CD14-positive monocyte (primary cell): ENCODE results near the gene CES4A. TPM values are rescaled to one million over a fixed set of nuclear protein-coding genes. Genes with fewer than 3 reads are reported as not detected.

Experiments
- DNase-seq, 3 donors: peaks; one replicate each; pipeline ENCODE4 v3.0.0-alpha.2; 2011 to 2022
- H2AFZ ChIP-seq: 2 replicates; pipeline ENCODE4 v1.6.0; 2012; ENCODE audit warnings: mild to moderate bottlenecking, low read depth, low read length, inconsistent platforms; ENCODE audit not compliant: insufficient read depth, poor library complexity, severe bottlenecking
- H3K27ac ChIP-seq, 2 donors: 1 replicate in 1 of 2; 2 replicates in 1 of 2; pipeline ENCODE4 v1.5.1; 2012 to 2013; ENCODE audit warnings: low read length in 2 of 2, control low read depth in 1 of 2, inconsistent platforms in 1 of 2, low read depth in 1 of 2, mild to moderate bottlenecking in 1 of 2
- H3K27me3 ChIP-seq, 2 donors: one replicate each; pipeline versions ENCODE4 v1.6.0 to v1.6.1; 2011 to 2013; ENCODE audit warnings: low read length in 2 of 2; ENCODE audit not compliant: control insufficient read depth in 2 of 2, insufficient read depth in 2 of 2
- H3K36me3 ChIP-seq, 2 donors: replicated peaks in 1 of 2; 1 replicate in 1 of 2; 2 replicates in 1 of 2; pipeline versions ENCODE4 v1.5.1 to v1.6.1; 2012 to 2013; ENCODE audit warnings: low read length in 2 of 2, control low read depth in 1 of 2, inconsistent platforms in 1 of 2, mild to moderate bottlenecking in 1 of 2; ENCODE audit not compliant: insufficient read depth in 2 of 2, control insufficient read depth in 1 of 2
- H3K4me1 ChIP-seq, 2 donors: 1 replicate in 1 of 2; 2 replicates in 1 of 2; pipeline versions ENCODE4 v1.5.1 to v1.6.1; 2012 to 2013; ENCODE audit warnings: low read length in 2 of 2, control low read depth in 1 of 2, inconsistent platforms in 1 of 2, mild to moderate bottlenecking in 1 of 2, moderate library complexity in 1 of 2; ENCODE audit not compliant: insufficient read depth in 2 of 2, control insufficient read depth in 1 of 2
- H3K4me2 ChIP-seq: replicated peaks from 2 replicates; pipeline ENCODE3; 2012; ENCODE audit warnings: low read length, moderate library complexity, mild to moderate bottlenecking; ENCODE audit not compliant: poor library complexity, severe bottlenecking; ENCODE audit errors: extremely low read depth
- H3K4me3 ChIP-seq, 3 experiments: fragments of 200-600 bp in 1 of 3; sonication (generic) in 1 of 3; replicated peaks in 1 of 3; 1 replicate in 2 of 3; 2 replicates in 1 of 3; pipeline ENCODE4 v1.5.1; 2011 to 2013; ENCODE audit warnings: low read length in 3 of 3, mild to moderate bottlenecking in 3 of 3, control low read depth in 2 of 3, low read depth in 2 of 3, inconsistent platforms in 1 of 3, moderate library complexity in 1 of 3
- H3K79me2 ChIP-seq: 2 replicates; pipeline ENCODE4 v1.6.0; 2012; ENCODE audit warnings: mild to moderate bottlenecking, control low read depth, inconsistent platforms, low read length, moderate library complexity; ENCODE audit not compliant: insufficient read depth
- H3K9ac ChIP-seq: 2 replicates; pipeline ENCODE4 v1.6.0; 2017; ENCODE audit warnings: low read length, mild to moderate bottlenecking; ENCODE audit not compliant: insufficient read depth, poor library complexity, severe bottlenecking
- H3K9me3 ChIP-seq, 2 donors: replicated peaks in 1 of 2; 1 replicate in 1 of 2; 2 replicates in 1 of 2; pipeline versions ENCODE4 v1.5.1 to v1.6.1; 2012 to 2013; ENCODE audit warnings: low read length in 2 of 2, control low read depth in 1 of 2; ENCODE audit not compliant: control insufficient read depth in 1 of 2, insufficient read depth in 1 of 2
- H4K20me1 ChIP-seq: 2 replicates; pipeline ENCODE4 v1.6.0; 2012; ENCODE audit warnings: mild to moderate bottlenecking, low read length, control low read depth, moderate library complexity; ENCODE audit not compliant: insufficient read depth
- H3K27ac Mint-ChIP-seq, 7 donors: one replicate each; pipeline ENCODE4 v1.8.0; 2020; ENCODE audit warnings: mild to moderate bottlenecking in 7 of 7, mixed read lengths in 7 of 7, moderate library complexity in 6 of 7, inconsistent platforms in 2 of 7
- H3K27me3 Mint-ChIP-seq, 3 donors: one replicate each; pipeline ENCODE4 v1.8.0; 2021 to 2022; ENCODE audit warnings: low read depth in 3 of 3, mild to moderate bottlenecking in 3 of 3, mixed read lengths in 3 of 3, moderate library complexity in 3 of 3, inconsistent platforms in 1 of 3
- H3K36me3 Mint-ChIP-seq, 2 donors: one replicate each; pipeline ENCODE4 v1.8.0; 2020; ENCODE audit warnings: mixed read lengths in 2 of 2, inconsistent platforms in 1 of 2, mild to moderate bottlenecking in 1 of 2
- H3K4me1 Mint-ChIP-seq: one replicate; pipeline ENCODE4 v1.8.0; 2020; ENCODE audit warnings: mild to moderate bottlenecking, mixed read lengths
- H3K4me3 Mint-ChIP-seq, 2 donors: one replicate each; pipeline ENCODE4 v1.8.0; 2020; ENCODE audit warnings: mild to moderate bottlenecking in 2 of 2, mixed read lengths in 2 of 2, moderate library complexity in 1 of 2
- H3K9me3 Mint-ChIP-seq, 7 donors: one replicate each; pipeline ENCODE4 v1.8.0; 2020 to 2022; ENCODE audit warnings: mixed read lengths in 7 of 7, mild to moderate bottlenecking in 6 of 7, moderate library complexity in 6 of 7, inconsistent platforms in 2 of 7
- WGBS: methylation state at CpG from one replicate; pipeline ENCODE4 v1.1.5; 2013; ENCODE audit warnings: missing lambda C conversion rate; ENCODE audit not compliant: insufficient coverage; 5-methylcytosine and 5-hydroxymethylcytosine counted together
- intact Hi-C, 2 donors: fragments of 100-400 bp; cut with micrococcal nuclease; formaldehyde crosslinking; loops; one replicate each; pipeline versions ENCODE4 v1.15.0 to v1.15.1; 2023
- polyA plus RNA-seq, 3 donors: library from polyadenylated mRNA; depleted of rRNA in 1 of 3; unstranded in 2 of 3; stranded (reverse) in 1 of 3; fragments of 300-500 nt in 2 of 3; fragments of >200 nt in 1 of 3; fragmentation: Illumina TruSeq in 2 of 3; gene quantifications; 1 replicate in 2 of 3; 2 replicates in 1 of 3; pipeline ENCODE4 v1.2.3, GENCODE V29; 2012 to 2021
- TF ChIP-seq, protein P1 (sequence below): fragments of 200-600 bp; IDR thresholded peaks from one replicate; pipeline ENCODE4 v1.8.0; 2022; ENCODE audit warnings: antibody characterized with exemption, mild to moderate bottlenecking

CES4A gene
- polyA plus RNA-seq, 3 donors: 3.3 to 47.6 (median 4.1) TPM

DNA sequence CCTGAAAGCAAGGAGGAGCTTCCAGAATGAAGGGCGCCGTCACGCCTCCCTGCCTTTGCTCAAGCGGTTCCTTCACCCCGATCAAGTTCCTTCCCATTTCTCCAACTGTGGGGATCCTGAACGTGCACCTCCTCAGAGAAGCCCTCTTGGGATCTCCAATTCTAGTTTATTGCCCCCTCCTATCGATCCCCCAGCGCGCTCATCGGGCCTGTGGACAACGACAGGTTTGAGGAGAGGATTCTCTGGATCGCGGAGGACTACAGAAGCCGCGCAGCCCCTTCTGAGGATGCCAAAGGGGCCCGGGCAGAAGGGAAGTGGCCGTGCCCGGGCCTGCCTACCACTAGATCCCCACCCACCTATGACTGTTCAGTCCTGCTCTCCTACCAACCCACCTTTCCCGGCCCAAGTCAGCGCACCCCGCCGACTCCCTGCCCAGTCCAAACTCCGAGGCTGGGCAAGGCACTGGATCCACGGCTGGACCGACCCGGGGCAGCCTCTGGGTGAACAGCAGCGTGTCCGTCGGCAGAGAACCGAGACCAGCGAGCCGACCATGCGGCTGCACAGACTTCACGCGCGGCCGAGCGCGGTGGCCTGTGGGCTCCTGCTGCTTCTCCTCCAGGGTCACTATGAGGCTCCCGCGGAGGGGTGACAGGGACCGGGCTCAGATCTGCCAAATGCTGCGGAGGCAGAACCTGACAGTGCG, 40.1 kb upstream of the CES4A start:
- peaks cover 11 to 12% of the 10 kb centered on the region in 2 donors for H3K36me3 Mint-ChIP-seq
- TF ChIP-seq, protein P1, sequence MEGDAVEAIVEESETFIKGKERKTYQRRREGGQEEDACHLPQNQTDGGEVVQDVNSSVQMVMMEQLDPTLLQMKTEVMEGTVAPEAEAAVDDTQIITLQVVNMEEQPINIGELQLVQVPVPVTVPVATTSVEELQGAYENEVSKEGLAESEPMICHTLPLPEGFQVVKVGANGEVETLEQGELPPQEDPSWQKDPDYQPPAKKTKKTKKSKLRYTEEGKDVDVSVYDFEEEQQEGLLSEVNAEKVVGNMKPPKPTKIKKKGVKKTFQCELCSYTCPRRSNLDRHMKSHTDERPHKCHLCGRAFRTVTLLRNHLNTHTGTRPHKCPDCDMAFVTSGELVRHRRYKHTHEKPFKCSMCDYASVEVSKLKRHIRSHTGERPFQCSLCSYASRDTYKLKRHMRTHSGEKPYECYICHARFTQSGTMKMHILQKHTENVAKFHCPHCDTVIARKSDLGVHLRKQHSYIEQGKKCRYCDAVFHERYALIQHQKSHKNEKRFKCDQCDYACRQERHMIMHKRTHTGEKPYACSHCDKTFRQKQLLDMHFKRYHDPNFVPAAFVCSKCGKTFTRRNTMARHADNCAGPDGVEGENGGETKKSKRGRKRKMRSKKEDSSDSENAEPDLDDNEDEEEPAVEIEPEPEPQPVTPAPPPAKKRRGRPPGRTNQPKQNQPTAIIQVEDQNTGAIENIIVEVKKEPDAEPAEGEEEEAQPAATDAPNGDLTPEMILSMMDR: no peak
- Histone ChIP-seq H3K36me3 (peaks cover 7 to 9% of the 10 kb centered on the region in 2 donors), H2AFZ (peak overlapping the region; percentile 73), H3K9ac (peak overlapping the region; percentile 46), H3K27ac (no peak overlapping the region), H3K79me2 (no peaks in the 10 kb centered on the region), H3K9me3 (peaks cover 0 to 10% of the 10 kb centered on the region in 2 donors), H3K4me3 (peak overlapping the region; percentile 38 to 77 (median 38)), H3K4me2 (peak overlapping the region; percentile 77), H3K4me1 (peaks cover 17 to 18% of the 10 kb centered on the region in 2 donors), H4K20me1 (peaks cover 9% of the 10 kb centered on the region), H3K27me3 (peaks cover 27 to 50% of the 10 kb centered on the region in 2 donors)
- peaks cover 0 to 16% (median 9%) of the 10 kb centered on the region in 7 donors for H3K9me3 Mint-ChIP-seq
- intact Hi-C loops: no loop called here
- H3K4me1 Mint-ChIP-seq: peaks cover 22% of the 10 kb centered on the region
- H3K4me3 Mint-ChIP-seq: peak overlapping the region; percentile 86 to 98
- DNase-seq: peak in 1 of 3 donors; percentile 19
- peak overlapping the region in 3 of 7 donors; percentile 37 to 81 (median 66) for H3K27ac Mint-ChIP-seq
- WGBS: 2% methylated on average over 41 of the region's 44 CpGs
- peaks cover 52 to 56% (median 53%) of the 10 kb centered on the region in 3 donors for H3K27me3 Mint-ChIP-seq

DNA sequence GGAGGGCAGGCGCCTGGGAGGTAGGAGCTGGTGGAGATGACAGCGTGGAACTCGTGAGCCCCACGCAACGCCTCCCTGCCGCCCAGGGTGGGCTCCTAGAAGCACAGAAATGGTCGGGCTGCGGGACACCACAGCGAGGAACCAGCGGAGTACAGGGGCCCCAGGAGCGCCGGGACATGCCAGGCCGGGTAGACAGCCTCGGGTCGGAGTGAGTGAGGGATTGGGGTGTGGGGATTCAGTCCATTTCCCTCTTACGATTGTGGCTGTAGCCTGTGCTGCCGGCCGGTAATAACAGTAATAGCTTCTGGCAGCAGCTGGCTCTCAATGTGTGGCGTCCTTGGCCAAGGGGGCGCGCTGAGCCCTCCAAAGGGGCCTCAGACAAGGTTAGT, 39.6 kb upstream of the CES4A start:
- Mint-ChIP-seq H3K27me3 (peaks cover 52 to 58% (median 55%) of the 10 kb centered on the region in 3 donors), H3K4me1 (peaks cover 22% of the 10 kb centered on the region), H3K36me3 (peaks cover 6 to 7% of the 10 kb centered on the region in 2 donors), H3K9me3 (peaks cover 0 to 16% (median 9%) of the 10 kb centered on the region in 7 donors), H3K4me3 (peak overlapping the region; percentile 86 to 98), H3K27ac (no peak overlapping the region)
- intact Hi-C loops: no loop called here
- Histone ChIP-seq H4K20me1 (peaks cover 4% of the 10 kb centered on the region), H3K4me3 (peak overlapping the region in 1 of 3 experiments; percentile 77), H3K36me3 (peaks cover 1 to 3% of the 10 kb centered on the region in 2 donors), H3K9ac (no peak overlapping the region), H3K4me1 (peaks cover 17 to 18% of the 10 kb centered on the region in 2 donors), H3K4me2 (peak overlapping the region; percentile 77), H3K27ac (no peak overlapping the region), H3K9me3 (peaks cover 0 to 10% of the 10 kb centered on the region in 2 donors), H3K27me3 (peaks cover 27 to 50% of the 10 kb centered on the region in 2 donors), H2AFZ (peak overlapping the region; percentile 73), H3K79me2 (no peaks in the 10 kb centered on the region)
- DNase-seq: no peak
- WGBS: 13% methylated on average over 18 of the region's 21 CpGs
- TF ChIP-seq, protein P1: no peak
